Prostate gland (tissue), 2 donors: ENCODE data around the gene TMEM250.

ENCODE experiments used
- POLR2AphosphoS5 ChIP-seq: sonication (generic); formaldehyde crosslinking; IDR thresholded peaks from one replicate; pipeline ENCODE4 v1.6.1; 2017; ENCODE audit warnings: antibody characterized with exemption
- TF ChIP-seq, protein P1 (sequence below), 4 experiments: fragments of 200-600 bp in 2 of 4; fragments of 450-650 bp in 2 of 4; sonication (generic) in 2 of 4; IDR thresholded peaks; 1 replicate in 3 of 4; 2 replicates in 1 of 4; pipeline ENCODE4 v1.5.1; 2016 to 2019; ENCODE audit warnings: antibody characterized with exemption in 4 of 4, mild to moderate bottlenecking in 2 of 4, moderate library complexity in 2 of 4

GRCh38 chr9:136075134-136075841, 43.4 kb downstream of the TMEM250 start:
- TF ChIP-seq, protein P1, sequence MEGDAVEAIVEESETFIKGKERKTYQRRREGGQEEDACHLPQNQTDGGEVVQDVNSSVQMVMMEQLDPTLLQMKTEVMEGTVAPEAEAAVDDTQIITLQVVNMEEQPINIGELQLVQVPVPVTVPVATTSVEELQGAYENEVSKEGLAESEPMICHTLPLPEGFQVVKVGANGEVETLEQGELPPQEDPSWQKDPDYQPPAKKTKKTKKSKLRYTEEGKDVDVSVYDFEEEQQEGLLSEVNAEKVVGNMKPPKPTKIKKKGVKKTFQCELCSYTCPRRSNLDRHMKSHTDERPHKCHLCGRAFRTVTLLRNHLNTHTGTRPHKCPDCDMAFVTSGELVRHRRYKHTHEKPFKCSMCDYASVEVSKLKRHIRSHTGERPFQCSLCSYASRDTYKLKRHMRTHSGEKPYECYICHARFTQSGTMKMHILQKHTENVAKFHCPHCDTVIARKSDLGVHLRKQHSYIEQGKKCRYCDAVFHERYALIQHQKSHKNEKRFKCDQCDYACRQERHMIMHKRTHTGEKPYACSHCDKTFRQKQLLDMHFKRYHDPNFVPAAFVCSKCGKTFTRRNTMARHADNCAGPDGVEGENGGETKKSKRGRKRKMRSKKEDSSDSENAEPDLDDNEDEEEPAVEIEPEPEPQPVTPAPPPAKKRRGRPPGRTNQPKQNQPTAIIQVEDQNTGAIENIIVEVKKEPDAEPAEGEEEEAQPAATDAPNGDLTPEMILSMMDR (IDR thresholded peaks at IDR 0.05): no peak
- TF ChIP-seq POLR2AphosphoS5: no peak
